Thoracic aorta (tissue), 2 donors: ENCODE results near the gene AADACL4. TPM values are rescaled to one million over a fixed set of nuclear protein-coding genes. Genes with fewer than 3 reads are reported as not detected.
A peak's percentile ranks its signal among the peaks of the same experiment; 100 is the strongest.

Experiments
- ATAC-seq: fragments of 150-250 bp; one replicate; pipeline ENCODE4 v1.8.0; 2017; ENCODE audit warnings: low read depth; ENCODE audit not compliant: insufficient number of reproducible peaks, low FRiP score
- DNase-seq: peaks from one replicate; pipeline ENCODE4 v3.0.0-alpha.2; 2020; ENCODE audit warnings: low spot score
- H3K27ac ChIP-seq, 2 donors: fragments of 200-600 bp; sonication (generic); 1 replicate in 1 of 2; 2 replicates in 1 of 2; pipeline ENCODE4 v1.5.1; 2016; ENCODE audit warnings: mild to moderate bottlenecking in 2 of 2, moderate library complexity in 2 of 2
- H3K27me3 ChIP-seq: fragments of 200-600 bp; sonication (generic); replicated peaks from 2 replicates; pipeline ENCODE4 v1.6.0; 2016; ENCODE audit warnings: mild to moderate bottlenecking; ENCODE audit not compliant: insufficient read depth
- H3K36me3 ChIP-seq: fragments of 200-600 bp; sonication (generic); one replicate; pipeline ENCODE4 v1.5.1; 2016
- H3K4me1 ChIP-seq, 2 donors: fragments of 200-600 bp; sonication (generic); 1 replicate in 1 of 2; 2 replicates in 1 of 2; pipeline versions ENCODE4 v1.5.1 to v1.6.0; 2016; ENCODE audit warnings: low read depth in 2 of 2, mild to moderate bottlenecking in 1 of 2; ENCODE audit not compliant: control insufficient read depth in 1 of 2
- H3K4me3 ChIP-seq: fragments of 200-600 bp; sonication (generic); 2 replicates; pipeline ENCODE4 v1.5.1; 2016; ENCODE audit warnings: mild to moderate bottlenecking
- H3K9me3 ChIP-seq: fragments of 200-600 bp; sonication (generic); 2 replicates; pipeline ENCODE4 v1.5.1; 2016
- total RNA-seq, 2 donors: library from RNA; depleted of rRNA; stranded (reverse); fragments of >200 nt; gene quantifications; one replicate each; pipeline versions ENCODE4 v1.1.0 to v1.2.3, GENCODE V29; 2016
- TF ChIP-seq, protein P1 (sequence below): fragments of 200-600 bp; sonication (generic); IDR thresholded peaks from one replicate; pipeline ENCODE4 v1.5.1; 2019; ENCODE audit warnings: antibody characterized with exemption

Gene AADACL4
- total RNA-seq, 2 donors from 2014 or later: not detected

DNA sequence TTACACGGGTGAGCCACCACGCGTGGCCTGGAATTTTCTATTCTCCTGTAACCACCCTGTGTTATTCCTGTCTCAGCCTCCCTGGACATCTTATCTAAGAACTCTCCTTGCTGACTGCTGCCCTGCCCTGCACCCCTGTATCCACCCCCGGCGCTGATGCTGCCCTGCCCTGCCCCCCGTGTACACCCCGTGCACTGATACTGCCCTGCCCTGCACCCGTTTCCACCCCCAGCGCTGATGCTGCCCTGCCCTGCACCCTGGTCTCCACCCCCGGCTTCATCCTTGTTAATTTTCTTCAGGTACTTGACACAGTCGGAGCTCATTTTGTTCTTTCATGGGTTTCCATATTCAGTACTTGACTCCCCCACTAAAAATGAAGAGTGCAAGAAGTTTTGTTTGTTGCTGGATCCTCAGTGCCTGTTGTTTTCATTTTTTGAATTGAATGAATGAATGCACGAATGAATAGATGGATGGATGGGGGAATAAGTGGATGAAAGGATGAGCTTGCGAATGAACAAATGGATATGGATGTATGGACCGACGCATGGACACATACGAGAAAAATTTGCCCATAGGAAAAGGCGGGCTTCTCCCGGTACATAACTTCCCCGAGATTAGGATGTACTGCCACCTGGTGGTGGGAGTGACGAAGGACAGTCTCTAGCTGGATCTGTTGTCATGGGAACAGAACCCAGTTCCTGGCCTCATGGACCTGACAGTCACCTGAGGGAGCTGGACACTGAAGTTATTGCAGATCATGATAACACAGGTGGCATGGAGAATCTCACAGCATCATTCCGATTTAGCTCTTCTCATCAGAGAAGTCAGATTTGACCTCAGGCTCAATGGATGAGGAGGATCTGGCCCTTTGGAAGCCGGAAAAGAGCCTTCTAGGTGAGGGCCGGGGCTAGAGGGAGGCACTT is 14.9 kb downstream of the AADACL4 start:
- Histone ChIP-seq H3K27me3 (no peaks in the 10 kb centered on the region), H3K9me3 (peaks cover 5% of the 10 kb centered on the region), H3K4me1 (no peaks in the 10 kb centered on the region), H3K36me3 (no peaks in the 10 kb centered on the region), H3K27ac (no peak overlapping the region), H3K4me3 (no peak overlapping the region)
- TF ChIP-seq, protein P1, sequence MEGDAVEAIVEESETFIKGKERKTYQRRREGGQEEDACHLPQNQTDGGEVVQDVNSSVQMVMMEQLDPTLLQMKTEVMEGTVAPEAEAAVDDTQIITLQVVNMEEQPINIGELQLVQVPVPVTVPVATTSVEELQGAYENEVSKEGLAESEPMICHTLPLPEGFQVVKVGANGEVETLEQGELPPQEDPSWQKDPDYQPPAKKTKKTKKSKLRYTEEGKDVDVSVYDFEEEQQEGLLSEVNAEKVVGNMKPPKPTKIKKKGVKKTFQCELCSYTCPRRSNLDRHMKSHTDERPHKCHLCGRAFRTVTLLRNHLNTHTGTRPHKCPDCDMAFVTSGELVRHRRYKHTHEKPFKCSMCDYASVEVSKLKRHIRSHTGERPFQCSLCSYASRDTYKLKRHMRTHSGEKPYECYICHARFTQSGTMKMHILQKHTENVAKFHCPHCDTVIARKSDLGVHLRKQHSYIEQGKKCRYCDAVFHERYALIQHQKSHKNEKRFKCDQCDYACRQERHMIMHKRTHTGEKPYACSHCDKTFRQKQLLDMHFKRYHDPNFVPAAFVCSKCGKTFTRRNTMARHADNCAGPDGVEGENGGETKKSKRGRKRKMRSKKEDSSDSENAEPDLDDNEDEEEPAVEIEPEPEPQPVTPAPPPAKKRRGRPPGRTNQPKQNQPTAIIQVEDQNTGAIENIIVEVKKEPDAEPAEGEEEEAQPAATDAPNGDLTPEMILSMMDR: peak; percentile 96
- ATAC-seq: peak; percentile 66
- DNase-seq: peak; percentile 21

DNA sequence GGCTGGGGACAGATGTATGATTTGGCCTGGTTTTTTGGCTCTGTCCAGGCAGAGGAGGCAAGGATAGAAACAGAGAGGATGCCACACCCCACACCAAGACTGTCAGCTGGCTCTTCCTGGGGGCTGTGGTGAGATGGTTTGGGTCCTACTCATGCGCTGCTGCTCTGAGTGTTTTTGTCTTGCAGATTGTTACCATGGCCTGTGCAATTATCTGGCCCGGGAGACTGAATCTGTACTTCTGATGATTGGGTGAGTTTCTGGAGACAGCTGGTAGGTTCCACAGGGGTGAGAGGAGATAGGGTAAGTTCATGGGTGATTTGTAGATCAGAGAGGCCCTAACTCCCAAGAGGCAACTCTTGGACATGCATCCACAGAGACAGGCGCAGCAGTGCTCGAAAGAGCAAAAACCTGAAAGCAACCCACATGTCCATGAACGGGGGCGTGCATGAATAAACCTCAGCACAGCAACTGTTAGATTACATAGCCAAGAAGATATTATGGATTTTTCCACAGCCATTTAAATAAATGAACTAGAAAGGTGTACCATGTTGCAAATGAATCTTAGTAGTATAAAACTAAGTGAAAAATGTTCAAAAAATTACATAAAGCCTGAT is 17.8 kb downstream of the AADACL4 start:
- H3K4me3 ChIP-seq: no peak overlapping the region
- no peak overlapping the region for H3K27ac ChIP-seq
- TF ChIP-seq, protein P1: no peak
- ATAC-seq (no peak), DNase-seq (no peak)
- H3K9me3 ChIP-seq: peaks cover 5% of the 10 kb centered on the region
- H3K36me3 ChIP-seq: no peaks in the 10 kb centered on the region
- no peaks in the 10 kb centered on the region for H3K27me3 ChIP-seq
- H3K4me1 ChIP-seq: no peaks in the 10 kb centered on the region

DNA sequence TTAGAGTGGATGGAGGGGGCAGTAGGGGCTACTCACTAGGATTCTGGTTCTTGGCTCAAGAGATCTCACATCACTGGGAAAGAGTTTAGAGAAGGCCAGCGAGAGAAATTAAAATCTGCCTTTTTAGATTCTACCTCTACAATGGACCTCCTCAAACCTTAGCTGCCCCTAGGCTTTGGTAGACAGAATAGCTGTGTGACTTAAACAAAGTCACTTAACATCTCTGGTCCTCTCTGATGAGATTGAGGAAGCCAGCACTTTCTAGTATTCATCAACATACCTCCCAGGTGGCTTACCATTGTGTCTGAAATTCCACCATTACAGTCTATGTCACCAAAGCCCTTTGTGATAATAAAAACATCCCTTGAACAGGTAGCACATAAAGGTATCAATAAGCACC is 18.7 kb downstream of the AADACL4 start:
- no peak overlapping the region for H3K4me3 ChIP-seq
- H3K9me3 ChIP-seq: peaks cover 5% of the 10 kb centered on the region
- H3K4me1 ChIP-seq: no peaks in the 10 kb centered on the region
- no peaks in the 10 kb centered on the region for H3K27me3 ChIP-seq
- ATAC-seq (no peak), DNase-seq (no peak)
- no peaks in the 10 kb centered on the region for H3K36me3 ChIP-seq
- H3K27ac ChIP-seq: no peak overlapping the region
- TF ChIP-seq, protein P1: no peak

GRCh38 chr1:12665511-12665910 is 21.6 kb downstream of the AADACL4 start:
- H3K36me3 ChIP-seq: no peaks in the 10 kb centered on the region
- ATAC-seq (no peak), DNase-seq (no peak)
- no peak overlapping the region for H3K27ac ChIP-seq
- no peaks in the 10 kb centered on the region for H3K27me3 ChIP-seq
- H3K9me3 ChIP-seq: peaks cover 5% of the 10 kb centered on the region
- TF ChIP-seq, protein P1: no peak
- H3K4me3 ChIP-seq: no peak overlapping the region
- peaks cover 0 to 8% of the 10 kb centered on the region in 2 donors for H3K4me1 ChIP-seq

- no peak for ATAC-seq
- no peaks in the 10 kb centered on the region for H3K36me3 ChIP-seq
- H3K4me3 ChIP-seq: no peak overlapping the region
- no peak overlapping the region for H3K27ac ChIP-seq
- no peak for DNase-seq
- peaks cover 5% of the 10 kb centered on the region for H3K9me3 ChIP-seq
- TF ChIP-seq, protein P1: no peak
- H3K4me1 ChIP-seq: peaks cover 0 to 8% of the 10 kb centered on the region in 2 donors
- H3K27me3 ChIP-seq: no peaks in the 10 kb centered on the region
Observed at GRCh38 chr1:12666141-12666735, 22.4 kb downstream of the AADACL4 start.
